CD4-positive, alpha-beta T cell (primary cell): Measurements from ENCODE around the gene CLEC16A. TPM values are rescaled to one million over a fixed set of nuclear protein-coding genes. Genes with fewer than 3 reads are reported as not detected.

Source experiments
- ATAC-seq: fragments of 200-7000 bp; cut with Tn5 transposase; one replicate; pipeline ENCODE4 v1.10.0; 2022; ENCODE audit warnings: mild to moderate bottlenecking; ENCODE audit not compliant: poor library complexity
- CTCF ChIA-PET: fragments of 350-600 bp; sonication (Branson Sonifier 250); formaldehyde crosslinking; loops from one replicate; lab custom pipeline; 2021; ENCODE audit warnings: antibody characterized with exemption, inconsistent platforms; lab: Charles Lee
- POLR2A ChIA-PET: fragments of 350-600 bp; sonication (Branson Sonifier 250); formaldehyde crosslinking; loops from one replicate; lab custom pipeline; 2021; ENCODE audit warnings: antibody characterized with exemption, inconsistent platforms; lab: Charles Lee
- DNase-seq, 14 experiments: peaks; one replicate each; pipeline ENCODE4 v3.0.0-alpha.2; 2013 to 2020; ENCODE audit warnings: mixed read lengths in 2 of 14
- H3K27ac ChIP-seq, 2 donors: one replicate each; pipeline versions ENCODE4 v1.5.1 to v1.7.0; 2013; ENCODE audit warnings: low read length in 2 of 2, low read depth in 1 of 2, mild to moderate bottlenecking in 1 of 2
- H3K27me3 ChIP-seq, 2 experiments: 1 replicate in 1 of 2; 2 replicates in 1 of 2; pipeline versions ENCODE4 v1.6.1 to v1.7.0; 2013; ENCODE audit warnings: low read length in 2 of 2, control low read depth in 1 of 2, mild to moderate bottlenecking in 1 of 2, moderate library complexity in 1 of 2; ENCODE audit not compliant: insufficient read depth in 2 of 2, control insufficient read depth in 1 of 2
- H3K36me3 ChIP-seq: one replicate; pipeline ENCODE4 v1.6.1; 2013; ENCODE audit warnings: low read length, control low read depth; ENCODE audit not compliant: insufficient read depth
- H3K4me1 ChIP-seq: one replicate; pipeline ENCODE4 v1.6.1; 2013; ENCODE audit warnings: low read length, control low read depth; ENCODE audit not compliant: insufficient read depth
- H3K4me3 ChIP-seq: one replicate; pipeline ENCODE4 v1.5.1; 2013; ENCODE audit warnings: mild to moderate bottlenecking, low read length, moderate library complexity
- H3K9me3 ChIP-seq, 2 experiments: 1 replicate in 1 of 2; 2 replicates in 1 of 2; pipeline versions ENCODE4 v1.6.1 to v1.7.0; 2013; ENCODE audit warnings: low read length in 2 of 2, mild to moderate bottlenecking in 2 of 2, control low read depth in 1 of 2, moderate library complexity in 1 of 2; ENCODE audit not compliant: control insufficient read depth in 1 of 2, insufficient read depth in 1 of 2
- H3K27ac Mint-ChIP-seq: one replicate; pipeline ENCODE4 v1.8.0; 2020; ENCODE audit warnings: mixed read lengths
- H3K27me3 Mint-ChIP-seq: one replicate; pipeline ENCODE4 v1.8.0; 2021; ENCODE audit warnings: mixed read lengths
- H3K36me3 Mint-ChIP-seq: one replicate; pipeline ENCODE4 v1.8.0; 2021; ENCODE audit warnings: low read depth, mixed read lengths
- H3K4me1 Mint-ChIP-seq: one replicate; pipeline ENCODE4 v1.8.0; 2021; ENCODE audit warnings: low read depth, mixed read lengths
- H3K4me3 Mint-ChIP-seq: one replicate; pipeline ENCODE4 v1.8.0; 2020; ENCODE audit warnings: mild to moderate bottlenecking, mixed read lengths
- H3K9me3 Mint-ChIP-seq: one replicate; pipeline ENCODE4 v1.8.0; 2020; ENCODE audit warnings: mixed read lengths
- intact Hi-C, 2 experiments: fragments of 100-400 bp; cut with DNase I in 1 of 2; cut with micrococcal nuclease in 1 of 2; formaldehyde crosslinking; loops; one replicate each; pipeline versions ENCODE4 v1.15.1 to v1.9.0; 2023 to 2025; cut with DNase I, micrococcal nuclease
- total RNA-seq, 174 experiments: library from RNA in 2 of 174; stranded (reverse) in 2 of 174; gene quantifications; one replicate each; pipeline ENCODE4 v1.2.3 and lab custom pipeline; 2021 to 2026
- TF ChIP-seq, protein P1 (sequence below): fragments of 200-600 bp; IDR thresholded peaks from one replicate; pipeline ENCODE4 v1.8.0; 2022; ENCODE audit warnings: antibody characterized with exemption, mild to moderate bottlenecking

CLEC16A gene
- total RNA-seq, 2 experiments from 2014 or later: 21.7 to 22.7 TPM

DNA sequence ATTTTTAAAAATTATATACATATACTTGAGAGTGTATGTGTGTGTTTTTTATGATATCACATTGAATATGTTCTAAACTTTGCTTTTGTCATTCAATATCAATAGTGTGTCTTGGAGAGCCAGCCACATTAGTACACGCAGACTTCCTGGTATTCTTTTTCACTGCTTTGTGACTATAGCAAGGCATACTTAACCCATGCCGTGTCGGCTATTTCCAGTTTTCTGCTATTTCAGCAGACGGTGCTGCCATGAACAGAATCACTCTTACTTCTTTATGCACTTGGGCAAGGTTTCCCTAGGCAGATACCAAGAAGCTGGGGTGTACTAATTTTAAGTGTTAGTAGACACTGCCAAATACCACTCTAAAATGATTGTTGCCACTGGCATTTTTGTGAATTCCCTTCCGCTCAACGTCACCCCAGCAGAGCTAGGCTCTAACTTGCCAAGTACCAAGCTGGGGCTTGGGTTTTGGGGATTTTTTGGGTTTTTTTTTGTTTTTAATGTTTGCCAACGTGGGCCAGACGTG, 176.8 kb downstream of the CLEC16A start:
- Histone ChIP-seq H3K27me3 (no peaks in the 10 kb centered on the region), H3K36me3 (peaks cover 33% of the 10 kb centered on the region), H3K27ac (no peak overlapping the region), H3K4me3 (no peak overlapping the region), H3K9me3 (no peaks in the 10 kb centered on the region), H3K4me1 (no peaks in the 10 kb centered on the region)
- Mint-ChIP-seq H3K9me3 (no peaks in the 10 kb centered on the region), H3K27ac (no peak overlapping the region), H3K4me3 (no peak overlapping the region), H3K27me3 (no peaks in the 10 kb centered on the region), H3K4me1 (no peaks in the 10 kb centered on the region), H3K36me3 (peaks cover 54% of the 10 kb centered on the region)
- ATAC-seq: no peak
- no peak for DNase-seq
- TF ChIP-seq, protein P1, sequence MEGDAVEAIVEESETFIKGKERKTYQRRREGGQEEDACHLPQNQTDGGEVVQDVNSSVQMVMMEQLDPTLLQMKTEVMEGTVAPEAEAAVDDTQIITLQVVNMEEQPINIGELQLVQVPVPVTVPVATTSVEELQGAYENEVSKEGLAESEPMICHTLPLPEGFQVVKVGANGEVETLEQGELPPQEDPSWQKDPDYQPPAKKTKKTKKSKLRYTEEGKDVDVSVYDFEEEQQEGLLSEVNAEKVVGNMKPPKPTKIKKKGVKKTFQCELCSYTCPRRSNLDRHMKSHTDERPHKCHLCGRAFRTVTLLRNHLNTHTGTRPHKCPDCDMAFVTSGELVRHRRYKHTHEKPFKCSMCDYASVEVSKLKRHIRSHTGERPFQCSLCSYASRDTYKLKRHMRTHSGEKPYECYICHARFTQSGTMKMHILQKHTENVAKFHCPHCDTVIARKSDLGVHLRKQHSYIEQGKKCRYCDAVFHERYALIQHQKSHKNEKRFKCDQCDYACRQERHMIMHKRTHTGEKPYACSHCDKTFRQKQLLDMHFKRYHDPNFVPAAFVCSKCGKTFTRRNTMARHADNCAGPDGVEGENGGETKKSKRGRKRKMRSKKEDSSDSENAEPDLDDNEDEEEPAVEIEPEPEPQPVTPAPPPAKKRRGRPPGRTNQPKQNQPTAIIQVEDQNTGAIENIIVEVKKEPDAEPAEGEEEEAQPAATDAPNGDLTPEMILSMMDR: no peak
- CTCF ChIA-PET: no interaction called here
- intact Hi-C loops: no loop called here
- POLR2A ChIA-PET: interaction anchor here (0.8 to 1.6 kb wide), 2 partner anchors 33 to 134 kb away, joined by 3 to 4 read pairs; no protein-coding TSS in a partner anchor

DNA sequence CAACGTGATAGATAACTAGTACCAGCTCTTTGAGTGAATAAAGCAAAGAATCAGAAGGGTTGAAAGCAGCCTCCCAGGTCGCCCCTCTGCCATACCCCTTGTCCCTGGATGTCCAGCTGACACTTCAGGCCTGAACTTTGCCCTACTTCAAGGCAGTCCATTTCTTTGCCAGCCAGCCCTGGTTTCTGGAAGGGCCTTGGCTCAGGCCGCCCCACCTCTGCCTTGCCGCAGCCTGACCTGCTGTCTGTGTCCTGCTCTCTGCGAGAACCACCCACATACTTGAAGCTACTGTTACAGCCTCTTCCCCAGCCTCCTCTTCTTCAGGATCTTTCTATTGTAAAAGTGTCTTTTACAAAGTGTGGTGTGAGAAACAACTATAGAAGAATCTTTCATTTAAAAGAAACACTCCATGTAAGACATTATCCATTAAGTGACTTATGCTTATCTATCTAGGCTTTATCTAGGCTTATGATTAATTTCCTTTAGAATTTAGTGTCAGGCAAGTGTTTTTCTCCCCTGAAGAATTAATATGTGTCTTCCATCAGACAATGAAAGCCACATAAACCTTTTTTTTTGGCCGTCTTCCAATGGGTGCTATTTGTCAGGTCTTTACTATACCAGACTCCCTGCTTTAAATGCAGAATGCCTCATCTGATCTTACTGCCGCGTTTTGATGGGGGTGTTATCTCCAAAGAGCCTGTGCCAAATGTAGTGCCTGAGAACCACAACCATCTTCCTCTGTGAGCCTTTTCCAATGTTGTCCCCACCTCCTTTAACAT, 177.7 kb downstream of the CLEC16A start:
- H3K36me3 Mint-ChIP-seq: peaks cover 63% of the 10 kb centered on the region
- TF ChIP-seq, protein P1: no peak
- intact Hi-C loops: no loop called here
- no peak overlapping the region for H3K27ac ChIP-seq
- no peaks in the 10 kb centered on the region for H3K27me3 Mint-ChIP-seq
- ATAC-seq: no peak
- no peak overlapping the region for H3K4me3 Mint-ChIP-seq
- H3K36me3 ChIP-seq: peaks cover 41% of the 10 kb centered on the region
- no peaks in the 10 kb centered on the region for H3K9me3 Mint-ChIP-seq
- DNase-seq: no peak
- CTCF ChIA-PET: no interaction called here
- no peak overlapping the region for H3K27ac Mint-ChIP-seq
- no peaks in the 10 kb centered on the region for H3K4me1 ChIP-seq
- POLR2A ChIA-PET: no interaction called here
- H3K9me3 ChIP-seq: no peaks in the 10 kb centered on the region
- H3K27me3 ChIP-seq: no peaks in the 10 kb centered on the region
- no peak overlapping the region for H3K4me3 ChIP-seq
- no peaks in the 10 kb centered on the region for H3K4me1 Mint-ChIP-seq

DNA sequence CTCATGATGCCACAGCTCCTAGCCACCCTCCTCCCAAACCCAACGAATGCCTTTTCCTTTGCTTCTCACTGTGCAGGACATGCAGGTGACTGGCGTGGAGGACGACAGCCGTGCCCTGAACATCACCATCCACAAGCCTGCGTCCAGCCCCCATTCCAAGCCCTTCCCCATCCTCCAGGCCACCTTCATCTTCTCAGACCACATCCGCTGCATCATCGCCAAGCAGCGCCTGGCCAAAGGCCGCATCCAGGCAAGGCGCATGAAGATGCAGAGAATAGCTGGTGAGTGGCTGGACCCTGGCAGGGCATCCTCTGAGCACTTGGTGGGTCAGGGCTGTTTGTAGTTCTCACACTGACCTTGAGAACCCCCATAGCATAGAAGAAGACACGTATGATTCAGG, 179.3 kb downstream of the CLEC16A start:
- no peak for DNase-seq
- CTCF ChIA-PET: no interaction called here
- Histone ChIP-seq H3K36me3 (peaks cover 42% of the 10 kb centered on the region), H3K4me1 (peaks cover 6% of the 10 kb centered on the region), H3K9me3 (no peaks in the 10 kb centered on the region), H3K27me3 (no peaks in the 10 kb centered on the region), H3K4me3 (no peak overlapping the region), H3K27ac (no peak overlapping the region)
- H3K4me1 Mint-ChIP-seq: peaks cover 5% of the 10 kb centered on the region
- no peak overlapping the region for H3K27ac Mint-ChIP-seq
- peaks cover 68% of the 10 kb centered on the region for H3K36me3 Mint-ChIP-seq
- H3K9me3 Mint-ChIP-seq: no peaks in the 10 kb centered on the region
- intact Hi-C loops: no loop called here
- no peaks in the 10 kb centered on the region for H3K27me3 Mint-ChIP-seq
- POLR2A ChIA-PET: no interaction called here
- H3K4me3 Mint-ChIP-seq: no peak overlapping the region
- TF ChIP-seq, protein P1: no peak
- ATAC-seq: no peak
